ENCODE results near the gene SLC6A15.

SLC6A15 gene

DNA sequence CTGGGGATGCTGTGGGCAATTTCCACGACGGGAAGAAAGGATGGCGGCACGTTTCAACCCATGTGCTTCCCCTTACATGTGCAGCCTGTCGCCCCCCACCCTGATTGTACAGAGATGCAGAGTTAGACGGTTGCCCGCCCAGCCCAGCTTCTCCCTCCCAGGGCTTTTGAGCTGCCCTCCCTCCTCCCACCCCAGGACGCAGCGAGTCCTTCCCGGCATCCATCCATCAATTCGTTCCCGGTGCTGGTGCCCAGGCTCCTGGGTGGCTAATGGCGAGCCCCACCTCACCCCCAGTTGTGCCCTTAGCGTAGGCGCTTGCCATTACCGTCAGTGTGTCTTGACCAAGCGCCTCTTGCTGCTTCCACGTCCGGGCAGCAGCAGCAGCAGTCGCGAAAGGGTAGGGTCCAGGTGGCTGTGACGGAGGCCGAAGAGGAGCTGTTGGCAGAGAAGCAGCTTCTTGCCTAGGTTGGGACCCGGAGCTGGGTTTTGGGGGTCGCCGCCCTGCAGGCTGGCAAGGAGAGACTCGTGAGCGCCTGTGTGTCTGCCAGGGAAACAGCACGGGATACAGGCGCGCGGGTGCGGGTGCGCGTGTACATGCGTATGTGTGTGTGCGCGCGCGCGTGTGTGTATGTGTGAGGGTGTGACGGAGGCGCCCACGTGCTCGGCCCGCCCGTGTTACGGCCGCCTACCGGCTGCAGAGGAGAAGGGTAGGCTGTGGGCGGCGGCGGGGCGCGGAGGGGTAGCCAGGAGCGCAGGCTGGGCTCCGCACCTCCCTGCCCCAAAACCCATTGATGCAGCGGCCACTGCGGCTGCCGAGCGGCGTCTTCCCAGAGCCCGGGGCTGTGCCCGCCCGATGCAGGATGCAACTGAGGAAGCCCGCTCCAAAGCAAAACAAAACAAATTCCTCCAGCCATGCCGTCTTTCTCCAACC is at the start of gene SLC6A15:
TSS of gene SLC6A15 (minus strand) at position 602 of the 931 bp plus-strand sequence. CDS start 20,679 bp downstream, outside the sequence.
- DNase-seq (ENCODE audit: low spot score) = peak; percentile 58

- no peak for DNase-seq (ENCODE audit: low spot score)
Measured at GRCh38 chr12:84960918-84961317, 48.3 kb upstream of the SLC6A15 start.

DNA sequence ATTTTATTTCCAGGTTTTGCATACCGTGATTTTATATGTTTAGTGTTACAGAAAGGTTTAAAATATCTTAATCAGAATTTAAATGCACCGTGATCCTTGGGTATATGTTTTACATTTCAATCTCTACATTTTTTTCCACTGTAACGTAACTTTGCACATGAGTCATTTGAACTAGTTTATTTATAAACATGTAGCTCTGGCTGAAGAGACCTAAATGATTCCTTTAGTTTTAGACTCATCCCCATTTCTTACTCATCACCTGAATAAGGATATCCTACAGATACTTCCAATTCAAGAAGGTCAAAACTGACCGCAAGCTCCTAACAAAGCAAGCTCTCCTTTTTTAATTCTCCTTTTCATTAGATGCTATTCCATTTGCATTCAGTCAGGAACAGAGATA is 42.7 kb upstream of the SLC6A15 start:
- DNase-seq (ENCODE audit: low spot score) = no peak

GRCh38 chr12:84954415-84954814 is 41.8 kb upstream of the SLC6A15 start:
- DNase-seq (ENCODE audit: low spot score) = no peak

GRCh38 chr12:84950971-84951546 is 38.5 kb upstream of the SLC6A15 start:
- DNase-seq (ENCODE audit: low spot score) = no peak

- DNase-seq (ENCODE audit: low spot score) = no peak
Measured at GRCh38 chr12:84946753-84947152, 34.2 kb upstream of the SLC6A15 start.

DNA sequence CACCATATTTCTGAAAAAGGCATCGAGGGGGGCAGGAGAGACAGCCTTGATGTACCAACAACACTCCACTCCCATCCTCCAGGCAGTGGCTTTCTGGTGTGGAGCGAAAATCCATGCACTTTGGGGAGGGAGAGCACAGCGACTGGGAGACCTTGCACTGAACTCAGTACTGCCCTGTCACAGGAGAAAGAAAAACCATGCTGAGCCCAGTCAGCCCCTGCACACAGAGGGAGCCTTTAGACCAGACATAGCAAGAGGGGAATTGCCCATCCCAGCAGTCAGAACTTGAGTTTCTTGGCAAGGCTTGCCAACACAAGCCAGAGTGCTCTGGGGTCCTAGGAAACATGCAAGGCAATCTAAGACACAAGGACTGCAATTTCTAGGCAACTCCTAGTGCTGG is 24.8 kb upstream of the SLC6A15 start:
- no peak for DNase-seq (ENCODE audit: low spot score)

DNA sequence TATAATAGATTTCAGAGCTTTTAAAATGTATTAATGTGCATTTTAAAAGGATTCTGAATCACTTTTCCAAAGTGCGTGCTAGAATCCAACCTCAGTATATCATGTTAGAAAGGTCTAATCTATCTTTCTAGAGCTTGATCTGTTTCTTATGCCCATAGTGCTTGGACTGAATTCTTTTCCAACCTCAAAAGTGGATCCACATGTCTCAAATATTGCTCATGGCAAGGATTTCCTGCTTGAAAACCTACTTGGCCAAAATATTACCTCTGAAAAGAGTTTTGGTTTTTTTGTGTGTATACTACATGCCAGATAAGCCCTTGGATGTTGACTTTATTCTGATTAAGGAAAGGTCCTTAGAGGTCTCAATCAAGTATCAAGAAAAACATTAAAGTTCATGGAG is 16.9 kb upstream of the SLC6A15 start:
- DNase-seq (ENCODE audit: low spot score) = no peak

GRCh38 chr12:84924981-84925380 is 12.4 kb upstream of the SLC6A15 start:
- peak; percentile 43 for DNase-seq (ENCODE audit: low spot score)

DNA sequence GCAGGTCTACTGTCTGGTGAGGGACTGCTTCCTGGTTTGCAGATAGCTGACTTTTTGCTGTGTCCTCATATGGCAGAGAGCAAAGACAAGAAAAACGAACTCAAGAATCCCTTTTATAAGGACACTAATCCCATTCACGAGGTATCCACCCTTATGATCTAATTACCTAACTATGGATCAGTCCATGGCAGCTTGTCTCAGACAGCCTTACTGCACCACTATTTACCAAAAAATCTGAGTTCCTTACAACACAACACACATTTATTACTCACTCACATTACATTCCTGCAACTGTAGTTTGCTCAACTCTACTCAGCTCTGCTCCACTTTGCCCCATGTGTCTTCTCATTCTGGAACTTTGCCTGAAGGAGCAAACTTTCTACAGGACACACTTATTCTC is 10.1 kb upstream of the SLC6A15 start:
- DNase-seq (ENCODE audit: low spot score) = no peak

- DNase-seq (ENCODE audit: low spot score) = peak; percentile 41
Measured at GRCh38 chr12:84920331-84920730, 7.7 kb upstream of the SLC6A15 start.

- peak; percentile 53 for DNase-seq (ENCODE audit: low spot score)
Measured at GRCh38 chr12:84919271-84919670, 6.7 kb upstream of the SLC6A15 start.

DNA sequence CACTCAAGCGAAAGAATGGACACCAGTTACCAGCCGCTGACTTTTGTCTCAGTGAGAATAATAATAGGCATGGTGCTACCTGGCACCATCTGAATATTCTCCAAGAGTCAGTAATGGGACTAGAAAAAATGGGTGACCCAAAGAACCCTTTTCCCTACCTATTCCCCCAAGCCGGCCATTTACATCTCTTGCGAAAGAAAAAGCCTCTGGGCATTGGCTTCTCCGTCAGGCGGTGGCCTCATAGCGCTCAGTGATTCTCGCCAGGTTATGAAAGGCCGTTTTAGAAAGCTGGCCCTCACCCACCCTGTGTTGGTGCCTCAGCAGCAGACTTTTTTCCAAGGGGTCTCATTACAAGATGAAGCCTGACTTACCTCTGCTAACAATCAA is 523 bp upstream of the SLC6A15 start:
- DNase-seq (ENCODE audit: low spot score) = no peak

DNA sequence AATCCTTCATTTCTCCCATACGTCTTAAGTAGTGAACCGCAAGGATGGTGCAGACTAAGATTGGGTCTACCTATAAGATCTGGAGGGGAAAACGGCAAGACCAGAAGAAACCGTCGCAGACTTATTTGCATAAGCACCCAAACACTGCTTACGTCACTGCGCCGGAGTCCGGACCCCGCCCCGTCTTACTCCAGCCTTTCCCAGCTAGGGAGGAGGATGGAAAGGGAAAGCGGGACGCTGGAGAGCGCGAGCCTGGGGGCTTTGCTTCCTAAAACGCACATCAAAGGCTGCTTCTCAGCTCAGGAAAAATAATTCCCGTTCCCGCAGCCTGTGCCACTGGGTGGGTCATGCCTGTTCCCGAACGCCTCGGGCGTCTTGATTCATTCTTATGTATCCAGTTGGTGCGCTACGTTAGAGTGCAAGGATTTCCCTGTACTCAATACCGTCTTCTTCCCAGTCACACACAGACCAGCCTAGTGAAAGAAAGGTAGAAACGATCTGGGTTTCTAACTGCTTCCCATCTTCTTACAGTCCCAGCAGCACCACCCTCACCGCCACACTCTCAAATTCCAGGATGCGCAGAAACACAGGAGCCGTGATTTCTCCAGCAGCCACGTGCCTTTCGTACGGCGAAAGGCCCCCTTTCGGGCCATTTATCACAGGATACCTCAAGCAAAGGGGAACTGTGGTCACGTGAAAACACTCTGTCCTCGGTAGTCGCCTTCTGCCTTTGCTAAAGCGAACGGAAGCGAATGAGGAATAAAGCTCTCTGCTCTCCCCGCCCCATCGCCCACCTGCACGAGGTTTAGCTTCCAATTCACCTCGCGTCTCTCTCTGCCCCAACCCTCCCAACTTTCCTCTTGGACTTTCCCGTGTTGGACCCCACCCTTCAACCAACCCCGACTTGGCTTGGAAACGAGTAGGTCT is 1.1 kb downstream of the SLC6A15 start:
- DNase-seq (ENCODE audit: low spot score) = peak; percentile 54

GRCh38 chr12:84910549-84911241 is 1.9 kb downstream of the SLC6A15 start:
- peak; percentile 4 for DNase-seq (ENCODE audit: low spot score)

DNA sequence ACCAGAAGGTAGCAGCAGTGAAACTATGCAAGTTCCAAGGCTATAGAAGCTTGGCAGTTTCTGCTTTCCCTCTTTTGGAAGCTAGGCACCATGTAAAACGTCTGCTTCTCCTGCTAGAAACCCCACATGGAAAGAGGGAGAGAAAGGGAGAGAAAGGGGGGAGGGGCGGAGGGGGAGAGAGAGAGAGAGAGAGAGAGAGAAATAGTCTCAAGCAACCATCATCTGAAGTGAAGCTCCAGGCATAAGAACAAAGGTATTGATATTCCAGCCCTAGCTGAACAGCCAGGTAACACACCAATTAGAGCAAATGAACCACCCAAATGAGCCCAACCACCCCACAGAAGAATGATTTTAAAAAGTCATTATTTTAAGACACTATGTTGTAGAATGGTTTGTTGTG is 8.5 kb downstream of the SLC6A15 start:
- DNase-seq (ENCODE audit: low spot score) = no peak

- DNase-seq (ENCODE audit: low spot score) = no peak
Measured at GRCh38 chr12:84891106-84891838, 21.3 kb downstream of the SLC6A15 start.

- no peak for DNase-seq (ENCODE audit: low spot score)
Measured at GRCh38 chr12:84889818-84890217, 22.8 kb downstream of the SLC6A15 start.

DNA sequence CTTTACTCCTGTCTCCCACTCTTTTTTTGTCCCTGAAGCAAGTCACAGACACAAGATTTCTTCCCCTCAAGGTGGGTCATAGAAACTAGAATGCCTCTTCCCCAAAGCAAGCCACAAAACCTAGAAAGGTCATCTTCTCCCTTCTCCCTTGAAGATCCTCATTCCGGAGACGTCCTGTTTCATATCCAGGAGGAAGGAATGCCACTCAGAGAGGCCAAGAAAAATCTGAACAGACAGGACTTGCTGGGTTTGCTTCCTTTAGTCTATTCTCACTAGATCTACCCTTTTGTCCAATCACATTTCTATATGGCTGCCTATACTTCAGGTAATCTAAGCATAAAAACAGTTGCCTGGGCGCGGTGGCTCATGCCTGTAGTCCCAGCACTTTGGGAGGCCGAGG is 23.7 kb downstream of the SLC6A15 start:
- no peak for DNase-seq (ENCODE audit: low spot score)

GRCh38 chr12:84877340-84877739 is 35.3 kb downstream of the SLC6A15 start:
- DNase-seq (ENCODE audit: low spot score) = no peak

GRCh38 chr12:84875241-84875640 is 37.4 kb downstream of the SLC6A15 start:
- DNase-seq (ENCODE audit: low spot score) = no peak

All from kidney tubule cell (primary cell).